IMR-90 (cell line): ENCODE data around the gene FAM20B. TPM values are rescaled to one million over a fixed set of nuclear protein-coding genes. Genes with fewer than 3 reads are reported as not detected.

ENCODE experiments used
- ATAC-seq: fragments of 200-7000 bp; cut with Tn5 transposase; 2 replicates; pipeline ENCODE4 v1.9.1; 2020; ENCODE audit warnings: low read depth, mild to moderate bottlenecking, moderate library complexity
- BruUV-seq: library from RNA; stranded (reverse); fragments of 400-500 nt; replicated peaks from 2 replicates; lab custom pipeline; 2021; lab: Mats Ljungman, UMichigan
- CTCF ChIA-PET: fragments of 300-600 bp; formaldehyde crosslinking; extraction: SDS; loops from one replicate; lab custom pipeline; 2021; ENCODE audit warnings: antibody characterized with exemption; lab: Yijun Ruan, JAX
- POLR2A ChIA-PET: fragments of 300-600 bp; sonication (Branson Sonifier 250); formaldehyde crosslinking; loops from one replicate; lab custom pipeline; 2022; ENCODE audit warnings: antibody characterized with exemption; ENCODE audit not compliant: unreplicated experiment; lab: Charles Lee
- DNase-seq: peaks from one replicate; pipeline ENCODE4 v3.0.0; 2013
- H2AFZ ChIP-seq: replicated peaks from 2 replicates; pipeline ENCODE3; 2013; ENCODE audit warnings: low read length, mild to moderate bottlenecking; ENCODE audit not compliant: poor library complexity
- H2AK5ac ChIP-seq: 2 replicates; pipeline ENCODE4 v1.6.1; 2013; ENCODE audit warnings: low read depth, low read length, inconsistent platforms
- H2AK9ac ChIP-seq: replicated peaks from 2 replicates; pipeline ENCODE3; 2013; ENCODE audit warnings: mild to moderate bottlenecking, low read depth, low read length, moderate library complexity; ENCODE audit not compliant: poor library complexity
- H2BK120ac ChIP-seq: 2 replicates; pipeline ENCODE4 v1.6.1; 2013; ENCODE audit warnings: low read depth, low read length, inconsistent platforms
- H2BK15ac ChIP-seq: 3 replicates; pipeline ENCODE4 v1.6.1; 2013; ENCODE audit warnings: low read depth, low read length, inconsistent platforms
- H2BK20ac ChIP-seq: 2 replicates; pipeline ENCODE4 v1.6.1; 2013; ENCODE audit warnings: low read depth, mild to moderate bottlenecking, inconsistent platforms, low read length, moderate library complexity
- H2BK5ac ChIP-seq: 2 replicates; pipeline ENCODE4 v1.6.1; 2013; ENCODE audit warnings: mild to moderate bottlenecking, low read depth, low read length, inconsistent platforms; ENCODE audit not compliant: poor library complexity, severe bottlenecking
- H3K14ac ChIP-seq: replicated peaks from 2 replicates; pipeline ENCODE4 v1.6.1; 2013; ENCODE audit warnings: low read depth, low read length, inconsistent platforms
- H3K18ac ChIP-seq: 2 replicates; pipeline ENCODE4 v1.6.1; 2013; ENCODE audit warnings: low read depth, low read length, control low read depth
- H3K23ac ChIP-seq: 2 replicates; pipeline ENCODE4 v1.6.1; 2013; ENCODE audit warnings: low read depth, low read length, inconsistent platforms
- H3K27ac ChIP-seq: 2 replicates; pipeline ENCODE4 v1.5.1; 2013; ENCODE audit warnings: mild to moderate bottlenecking, control low read depth, low read length; ENCODE audit not compliant: insufficient read depth
- H3K27me3 ChIP-seq: 2 replicates; pipeline ENCODE4 v1.6.1; 2013; ENCODE audit warnings: low read length; ENCODE audit not compliant: control insufficient read depth, insufficient read depth
- H3K36me3 ChIP-seq: 2 replicates; pipeline ENCODE4 v1.6.1; 2013; ENCODE audit warnings: low read length, mixed read lengths; ENCODE audit not compliant: control insufficient read depth, insufficient read depth
- H3K4ac ChIP-seq: 2 replicates; pipeline ENCODE4 v1.6.1; 2013; ENCODE audit warnings: low read depth, low read length, inconsistent platforms
- H3K4me1 ChIP-seq: 2 replicates; pipeline ENCODE4 v1.6.1; 2013; ENCODE audit warnings: low read length, mixed read lengths; ENCODE audit not compliant: control insufficient read depth, insufficient read depth
- H3K4me2 ChIP-seq: 2 replicates; pipeline ENCODE4 v1.6.1; 2013; ENCODE audit warnings: low read depth, mild to moderate bottlenecking, control low read depth, low read length, moderate library complexity
- H3K4me3 ChIP-seq: 2 replicates; pipeline ENCODE4 v1.5.1; 2013; ENCODE audit warnings: low read depth, mild to moderate bottlenecking, control low read depth, low read length, moderate library complexity; ENCODE audit not compliant: insufficient read depth
- H3K56ac ChIP-seq: 2 replicates; pipeline ENCODE4 v1.6.1; 2013; ENCODE audit warnings: low read length, inconsistent platforms; ENCODE audit not compliant: insufficient read depth; ENCODE audit errors: extremely low read depth
- H3K79me1 ChIP-seq, 2 experiments: 2 replicates each; pipeline ENCODE4 v1.6.1; 2013; ENCODE audit warnings: low read length in 2 of 2, inconsistent platforms in 1 of 2, low read depth in 1 of 2
- H3K9ac ChIP-seq: 2 replicates; pipeline ENCODE4 v1.6.1; 2013; ENCODE audit warnings: low read depth, low read length, control low read depth
- H3K9me1 ChIP-seq: 2 replicates; pipeline ENCODE4 v1.6.1; 2013; ENCODE audit warnings: low read length, inconsistent platforms; ENCODE audit not compliant: insufficient read depth
- H3K9me3 ChIP-seq: 2 replicates; pipeline ENCODE4 v1.6.1; 2013; ENCODE audit warnings: low read length; ENCODE audit not compliant: control insufficient read depth, insufficient read depth
- H4K20me1 ChIP-seq: 2 replicates; pipeline ENCODE4 v1.6.1; 2013; ENCODE audit warnings: low read length, inconsistent platforms; ENCODE audit not compliant: insufficient read depth
- H4K5ac ChIP-seq: 2 replicates; pipeline ENCODE4 v1.6.1; 2013; ENCODE audit warnings: mild to moderate bottlenecking, low read depth, low read length, control low read depth
- H4K8ac ChIP-seq, 2 experiments: 2 replicates each; pipeline ENCODE4 v1.6.1; 2013; ENCODE audit warnings: low read depth in 2 of 2, low read length in 2 of 2, control low read depth in 1 of 2, inconsistent platforms in 1 of 2
- H4K91ac ChIP-seq: 2 replicates; pipeline ENCODE4 v1.6.1; 2013; ENCODE audit warnings: low read depth, low read length, inconsistent platforms; ENCODE audit not compliant: insufficient read depth
- BHLHE40 ChIP-seq: fragments of 150-350 bp; IDR thresholded peaks from 2 replicates; pipeline ENCODE4 v1.6.1; 2016; ENCODE audit warnings: mild to moderate bottlenecking, low read depth, low read length
- CEBPB ChIP-seq: IDR thresholded peaks from 2 replicates; pipeline ENCODE4 v1.6.1; 2012; ENCODE audit warnings: low read depth, low read length, improper control_type of control experiment
- CHD1 ChIP-seq: IDR thresholded peaks from 2 replicates; pipeline ENCODE4 v1.6.1; 2012; ENCODE audit warnings: low read depth, low read length, improper control_type of control experiment
- FOS ChIP-seq: fragments of 150-350 bp; IDR thresholded peaks from 2 replicates; pipeline ENCODE4 v1.6.1; 2016; ENCODE audit warnings: low read depth, low read length
- MAFK ChIP-seq: IDR thresholded peaks from 2 replicates; pipeline ENCODE4 v1.6.1; 2012; ENCODE audit warnings: low read depth, low read length, improper control_type of control experiment
- MAZ ChIP-seq: IDR thresholded peaks from 2 replicates; pipeline ENCODE4 v1.6.1; 2012; ENCODE audit warnings: low read depth, mild to moderate bottlenecking, low read length, improper control_type of control experiment, moderate library complexity, borderline replicate concordance
- MXI1 ChIP-seq: IDR thresholded peaks from 2 replicates; pipeline ENCODE4 v1.6.1; 2012; ENCODE audit warnings: low read depth, mild to moderate bottlenecking, low read length, moderate library complexity, borderline replicate concordance
- NFE2L2 ChIP-seq: fragments of 150-350 bp; IDR thresholded peaks from 2 replicates; pipeline ENCODE4 v1.6.1; 2016; ENCODE audit warnings: low read depth, mild to moderate bottlenecking, low read length
- POLR2A ChIP-seq: IDR thresholded peaks from 2 replicates; pipeline ENCODE4 v1.6.1; 2012; ENCODE audit warnings: mild to moderate bottlenecking, low read depth, low read length
- RAD21 ChIP-seq: IDR thresholded peaks from 2 replicates; pipeline ENCODE4 v1.6.1; 2012; ENCODE audit warnings: low read length, improper control_type of control experiment
- RCOR1 ChIP-seq: IDR thresholded peaks from 2 replicates; pipeline ENCODE4 v1.6.1; 2012; ENCODE audit warnings: mild to moderate bottlenecking, low read length, improper control_type of control experiment; ENCODE audit not compliant: insufficient replicate concordance
- RFX5 ChIP-seq: IDR thresholded peaks from 2 replicates; pipeline ENCODE4 v1.8.0; 2012; ENCODE audit warnings: low read depth, mild to moderate bottlenecking, low read length, moderate library complexity
- SMC3 ChIP-seq: fragments of 150-350 bp; IDR thresholded peaks from 2 replicates; pipeline ENCODE4 v1.6.1; 2016; ENCODE audit warnings: low read depth, mild to moderate bottlenecking, antibody characterized with exemption, low read length, moderate library complexity
- WGBS, 2 experiments: methylation state at CpG; one replicate each; pipeline versions ENCODE4 v1.1.5 to v1.1.7; 2013; ENCODE audit warnings: missing lambda C conversion rate in 2 of 2; ENCODE audit not compliant: insufficient read length in 1 of 2; ENCODE audit errors: extremely low coverage in 2 of 2; 5-methylcytosine and 5-hydroxymethylcytosine counted together
- dilution Hi-C: fragments of 300-500 bp; cut with HindIII; formaldehyde crosslinking; loops from one replicate; pipeline ENCODE4 v1.14.3; 2018; ENCODE audit warnings: low sequenced_read_pairs; ENCODE audit not compliant: unreplicated experiment
- in situ Hi-C: fragments of 300-500 bp; cut with MboI; formaldehyde crosslinking; loops from 3 replicates; pipeline ENCODE4 v1.14.3; 2019; ENCODE audit warnings: low sequenced_read_pairs, inconsistent platforms, mixed read lengths
- intact Hi-C: fragments of 100-400 bp; cut with micrococcal nuclease; formaldehyde crosslinking; loops from 2 replicates; pipeline ENCODE4 v1.10.0; 2022
- polyA plus RNA-seq, 3 experiments: library from polyadenylated mRNA; depleted of rRNA; stranded (reverse); fragments of >200 nt; gene quantifications; 2 replicates each; pipeline ENCODE4 v1.2.3, GENCODE V29; 2012; ENCODE audit warnings: low replicate concordance in 1 of 3
- total RNA-seq: library from RNA; depleted of rRNA; stranded (reverse); fragments of >200 nt; gene quantifications from 2 replicates; pipeline ENCODE4 v1.2.3, GENCODE V29; 2012
- TF ChIP-seq, protein P1 (sequence below): fragments of 150-350 bp; IDR thresholded peaks from 2 replicates; pipeline ENCODE4 v1.6.1; 2017; ENCODE audit warnings: mild to moderate bottlenecking, antibody characterized with exemption, low read length, low read depth
- TF ChIP-seq, protein P2 (sequence below): fragments of 150-350 bp; IDR thresholded peaks from 2 replicates; pipeline ENCODE4 v1.6.1; 2016; ENCODE audit warnings: low read depth, mild to moderate bottlenecking, low read length, moderate library complexity, borderline replicate concordance
- TF ChIP-seq, protein P3 (sequence below): conservative IDR thresholded peaks from 2 replicates; pipeline ENCODE4 v1.5.1; 2012; ENCODE audit warnings: mild to moderate bottlenecking, low read depth, low read length, improper control_type of control experiment

The FAM20B gene
- total and polyA plus RNA-seq, 2 of the 4 experiments (the other 2 are of a cell fraction): 17.1 to 38.4 TPM

DNA sequence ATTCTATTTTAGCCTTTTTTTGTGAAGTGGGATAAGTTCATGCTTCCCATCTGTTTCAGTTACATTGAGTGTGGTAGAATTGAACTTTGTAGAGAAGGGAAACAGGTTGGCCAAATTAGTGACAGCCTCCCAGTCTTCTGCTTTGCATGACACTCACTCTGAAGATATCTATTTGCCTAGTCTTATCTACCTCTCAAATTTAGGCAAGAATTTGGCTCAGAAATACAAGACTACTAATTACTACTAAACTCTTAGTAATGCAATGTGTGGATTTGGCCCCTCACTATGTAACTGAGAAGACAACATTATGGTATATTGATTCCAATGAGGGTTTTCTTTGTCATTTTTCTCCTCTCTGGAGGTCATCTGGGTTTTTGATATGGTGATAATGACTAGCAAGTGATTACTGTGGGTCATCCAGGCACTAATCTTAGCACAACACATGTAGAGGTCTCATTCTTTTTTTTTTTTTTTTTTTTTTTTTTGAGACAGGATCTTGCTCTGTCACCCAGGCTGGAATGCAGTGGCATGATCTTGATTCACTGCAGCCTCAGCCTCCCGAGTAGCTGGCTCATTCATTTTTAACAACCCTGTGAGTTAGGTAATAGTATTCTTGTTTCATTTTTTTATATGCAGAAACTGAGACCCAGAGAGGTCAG is 6.3 kb downstream of the FAM20B start:
- no peaks in the 10 kb centered on the region for H3K27me3 ChIP-seq
- peaks cover 8% of the 10 kb centered on the region for H3K9me1 ChIP-seq
- BruUV-seq: no TSS peak
- CTCF ChIA-PET: no interaction called here
- no peak overlapping the region for H2BK15ac ChIP-seq
- no peak overlapping the region for H3K18ac ChIP-seq
- H3K56ac ChIP-seq: no peak overlapping the region
- H3K9me3 ChIP-seq: no peaks in the 10 kb centered on the region
- no peak overlapping the region for H2AFZ ChIP-seq
- TF ChIP-seq, protein P1, sequence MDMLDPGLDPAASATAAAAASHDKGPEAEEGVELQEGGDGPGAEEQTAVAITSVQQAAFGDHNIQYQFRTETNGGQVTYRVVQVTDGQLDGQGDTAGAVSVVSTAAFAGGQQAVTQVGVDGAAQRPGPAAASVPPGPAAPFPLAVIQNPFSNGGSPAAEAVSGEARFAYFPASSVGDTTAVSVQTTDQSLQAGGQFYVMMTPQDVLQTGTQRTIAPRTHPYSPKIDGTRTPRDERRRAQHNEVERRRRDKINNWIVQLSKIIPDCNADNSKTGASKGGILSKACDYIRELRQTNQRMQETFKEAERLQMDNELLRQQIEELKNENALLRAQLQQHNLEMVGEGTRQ: no peak
- TF ChIP-seq RFX5: no peak
- no peak for TF ChIP-seq NFE2L2
- TF ChIP-seq CEBPB: no peak; the same call in 1 of the 2 replicates
- no peak for TF ChIP-seq RCOR1
- TF ChIP-seq FOS: no peak
- no peak for TF ChIP-seq MAZ
- TF ChIP-seq, protein P2, sequence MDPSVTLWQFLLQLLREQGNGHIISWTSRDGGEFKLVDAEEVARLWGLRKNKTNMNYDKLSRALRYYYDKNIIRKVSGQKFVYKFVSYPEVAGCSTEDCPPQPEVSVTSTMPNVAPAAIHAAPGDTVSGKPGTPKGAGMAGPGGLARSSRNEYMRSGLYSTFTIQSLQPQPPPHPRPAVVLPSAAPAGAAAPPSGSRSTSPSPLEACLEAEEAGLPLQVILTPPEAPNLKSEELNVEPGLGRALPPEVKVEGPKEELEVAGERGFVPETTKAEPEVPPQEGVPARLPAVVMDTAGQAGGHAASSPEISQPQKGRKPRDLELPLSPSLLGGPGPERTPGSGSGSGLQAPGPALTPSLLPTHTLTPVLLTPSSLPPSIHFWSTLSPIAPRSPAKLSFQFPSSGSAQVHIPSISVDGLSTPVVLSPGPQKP: no peak
- TF ChIP-seq BHLHE40: no peak
- TF ChIP-seq POLR2A: no peak
- no peak for TF ChIP-seq RAD21
- no peak for TF ChIP-seq SMC3
- no peak for TF ChIP-seq MXI1
- no peak for TF ChIP-seq CHD1
- TF ChIP-seq, protein P3, sequence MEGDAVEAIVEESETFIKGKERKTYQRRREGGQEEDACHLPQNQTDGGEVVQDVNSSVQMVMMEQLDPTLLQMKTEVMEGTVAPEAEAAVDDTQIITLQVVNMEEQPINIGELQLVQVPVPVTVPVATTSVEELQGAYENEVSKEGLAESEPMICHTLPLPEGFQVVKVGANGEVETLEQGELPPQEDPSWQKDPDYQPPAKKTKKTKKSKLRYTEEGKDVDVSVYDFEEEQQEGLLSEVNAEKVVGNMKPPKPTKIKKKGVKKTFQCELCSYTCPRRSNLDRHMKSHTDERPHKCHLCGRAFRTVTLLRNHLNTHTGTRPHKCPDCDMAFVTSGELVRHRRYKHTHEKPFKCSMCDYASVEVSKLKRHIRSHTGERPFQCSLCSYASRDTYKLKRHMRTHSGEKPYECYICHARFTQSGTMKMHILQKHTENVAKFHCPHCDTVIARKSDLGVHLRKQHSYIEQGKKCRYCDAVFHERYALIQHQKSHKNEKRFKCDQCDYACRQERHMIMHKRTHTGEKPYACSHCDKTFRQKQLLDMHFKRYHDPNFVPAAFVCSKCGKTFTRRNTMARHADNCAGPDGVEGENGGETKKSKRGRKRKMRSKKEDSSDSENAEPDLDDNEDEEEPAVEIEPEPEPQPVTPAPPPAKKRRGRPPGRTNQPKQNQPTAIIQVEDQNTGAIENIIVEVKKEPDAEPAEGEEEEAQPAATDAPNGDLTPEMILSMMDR: no peak
- no peak for TF ChIP-seq MAFK
- no peak overlapping the region for H2AK5ac ChIP-seq
- peak; percentile 49 for DNase-seq
- in situ Hi-C loops (no loop called here), dilution Hi-C loops (no loop called here), intact Hi-C loops (no loop called here)
- peaks cover 27% of the 10 kb centered on the region for H4K20me1 ChIP-seq
- H4K5ac ChIP-seq: no peak overlapping the region
- no peak overlapping the region for H4K8ac ChIP-seq
- no CpG with 5 or more reads among the region's 1 CpG for WGBS, 2 experiments
- 0 out of 2 replicates have a peak overlapping the region, but pooled peaks have one; percentile 32 for H3K14ac ChIP-seq
- no peak overlapping the region for H2AK9ac ChIP-seq
- H3K36me3 ChIP-seq: no peaks in the 10 kb centered on the region
- H2BK20ac ChIP-seq: peak overlapping the region; percentile 15; the same call in 1 of the 2 replicates
- H3K27ac ChIP-seq: no peak overlapping the region
- POLR2A ChIA-PET: no interaction called here
- no peak overlapping the region for H3K4me3 ChIP-seq
- H3K4me2 ChIP-seq: no peak overlapping the region
- H2BK5ac ChIP-seq: peak overlapping the region; percentile 6
- no peak overlapping the region for H4K91ac ChIP-seq
- H3K23ac ChIP-seq: no peak overlapping the region
- peak; percentile 47 for ATAC-seq
- peaks cover 36 to 65% of the 10 kb centered on the region in 2 experiments for H3K79me1 ChIP-seq
- no peak overlapping the region for H3K9ac ChIP-seq
- peaks cover 16% of the 10 kb centered on the region for H3K4me1 ChIP-seq
- no peak overlapping the region for H2BK120ac ChIP-seq
- H3K4ac ChIP-seq: no peak overlapping the region
